Peyer's patch (tissue), 4 donors: ENCODE results near the gene AK9. TPM values are rescaled to one million over a fixed set of nuclear protein-coding genes. Genes with fewer than 3 reads are reported as not detected.

Experiments used
- DNase-seq, 3 donors: peaks; one replicate each; pipeline ENCODE4 v3.0.0-alpha.2; 2017 to 2019
- H3K27ac ChIP-seq, 4 donors: fragments of 200-600 bp; sonication (generic); one replicate each; pipeline ENCODE4 v1.5.1; 2016 to 2019
- H3K27me3 ChIP-seq, 2 donors: fragments of 200-600 bp; sonication (generic); one replicate each; pipeline ENCODE4 v1.5.1; 2019
- H3K36me3 ChIP-seq, 3 donors: fragments of 200-600 bp; sonication (generic); one replicate each; pipeline ENCODE4 v1.5.1; 2016 to 2019
- H3K4me1 ChIP-seq, 4 donors: fragments of 200-600 bp; sonication (generic); one replicate each; pipeline ENCODE4 v1.5.1; 2016 to 2019
- H3K4me3 ChIP-seq, 4 donors: fragments of 200-600 bp; sonication (generic); 1 replicate in 3 of 4; 2 replicates in 1 of 4; pipeline ENCODE4 v1.5.1; 2016 to 2019; ENCODE audit warnings: mild to moderate bottlenecking in 1 of 4
- H3K9me3 ChIP-seq, 4 donors: fragments of 200-600 bp; sonication (generic); one replicate each; pipeline ENCODE4 v1.5.1; 2016 to 2019; ENCODE audit warnings: mild to moderate bottlenecking in 1 of 4
- CTCF ChIP-seq, 6 experiments: fragments of 450-650 bp in 4 of 6; fragments of 200-600 bp in 2 of 6; sonication (generic) in 1 of 6; IDR thresholded peaks; one replicate each; pipeline ENCODE4 v1.5.1; 2017 to 2019; ENCODE audit warnings: antibody characterized with exemption in 6 of 6, mild to moderate bottlenecking in 3 of 6, moderate library complexity in 1 of 6
- POLR2A ChIP-seq, 2 donors: fragments of 450-650 bp; IDR thresholded peaks; one replicate each; pipeline ENCODE4 v1.5.1; 2017; ENCODE audit warnings: antibody characterized with exemption in 2 of 2, mild to moderate bottlenecking in 2 of 2, moderate library complexity in 2 of 2
- total RNA-seq, 4 donors: library from RNA; depleted of rRNA; stranded (reverse); fragments of >200 nt; gene quantifications; one replicate each; pipeline ENCODE4 v1.1.0, GENCODE V29; 2016

The AK9 gene
- total RNA-seq, 4 donors from 2014 or later: 7.9 to 66.0 (median 9.7) TPM

- DNase-seq: no peak
- H3K36me3 ChIP-seq: peaks cover 0 to 43% (median 0%) of the 10 kb centered on the region in 3 donors
- no peaks in the 10 kb centered on the region for H3K27me3 ChIP-seq
These were observed 247.5 kb downstream of the AK9 start for GRCh38 chr6:109443425-109443950.

More at GRCh38 chr6:109443425-109443950, 247.5 kb downstream of the AK9 start:
- Histone ChIP-seq H3K27ac (no peak overlapping the region), H3K9me3 (no peaks in the 10 kb centered on the region), H3K4me3 (no peak overlapping the region), H3K4me1 (peaks cover 0 to 24% (median 0%) of the 10 kb centered on the region in 4 donors)
- no peak for TF ChIP-seq POLR2A (IDR thresholded peaks at IDR 0.05)
- no peak for TF ChIP-seq CTCF (IDR thresholded peaks at IDR 0.05)

Other genes with a start within 250 kb of the AK9 start
- gene MICAL1, start 235.4 kb downstream of the AK9 start, total RNA-seq: 100 to 1,000 TPM; 154 to 291 (median 223) TPM
- gene ZBTB24, start 208.0 kb downstream of the AK9 start, total RNA-seq: 10 to 100 TPM in 2 of 4 donors, 1 to 10 TPM in 2; 6.7 to 11.6 (median 9.1) TPM
- gene FIG4, start 94 bp upstream of the AK9 start, total RNA-seq: 10 to 100 TPM; 14.7 to 23.9 (median 18.1) TPM